Activated naive CD4-positive, alpha-beta T cell treated with anti-CD3 and anti-CD28 coated beads, Interleukin-2, amount 50 U/mL, for 24 hours (primary cell): ENCODE results near the gene SH3D21.

Source experiments
- H3K27ac Mint-ChIP-seq: one replicate; pipeline ENCODE4 v1.8.0; 2021; ENCODE audit warnings: mild to moderate bottlenecking, mixed read lengths
- H3K27me3 Mint-ChIP-seq: one replicate; pipeline ENCODE4 v1.8.0; 2021; ENCODE audit warnings: mixed read lengths
- H3K36me3 Mint-ChIP-seq: one replicate; pipeline ENCODE4 v1.8.0; 2021; ENCODE audit warnings: mixed read lengths
- H3K4me1 Mint-ChIP-seq: one replicate; pipeline ENCODE4 v1.8.0; 2021; ENCODE audit warnings: mixed read lengths
- H3K4me3 Mint-ChIP-seq: one replicate; pipeline ENCODE4 v1.8.0; 2021; ENCODE audit warnings: mild to moderate bottlenecking, mixed read lengths
- H3K9me3 Mint-ChIP-seq: one replicate; pipeline ENCODE4 v1.8.0; 2021; ENCODE audit warnings: mixed read lengths

Gene SH3D21

GRCh38 chr1:36306210-36306901, at the start of gene SH3D21:
TSS of gene SH3D21 (plus strand) at chr1:36306368. CDS start at chr1:36306421, 53 bp downstream.
- Mint-ChIP-seq H3K4me3 (peak within 1 kb of the TSS; percentile 92), H3K27ac (peak within 1 kb of the TSS; percentile 99), H3K4me1 (peaks cover 49% of the 10 kb centered on the region), H3K27me3 (no peaks in the 10 kb centered on the region), H3K9me3 (no peaks in the 10 kb centered on the region), H3K36me3 (peaks cover 7% of the 10 kb centered on the region)

- Mint-ChIP-seq H3K36me3 (peaks cover 9% of the 10 kb centered on the region), H3K27ac (peak overlapping the region; percentile 84), H3K4me3 (no peak overlapping the region), H3K27me3 (no peaks in the 10 kb centered on the region), H3K9me3 (no peaks in the 10 kb centered on the region), H3K4me1 (peaks cover 44% of the 10 kb centered on the region)
These were observed 49.4 kb upstream of the SH3D21 start for GRCh38 chr1:36256558-36257374.

GRCh38 chr1:36257375-36257767, 48.8 kb upstream of the SH3D21 start:
- H3K9me3 Mint-ChIP-seq = no peaks in the 10 kb centered on the region
- peaks cover 44% of the 10 kb centered on the region for H3K4me1 Mint-ChIP-seq
- H3K27me3 Mint-ChIP-seq = no peaks in the 10 kb centered on the region
- peaks cover 9% of the 10 kb centered on the region for H3K36me3 Mint-ChIP-seq
- peak overlapping the region; percentile 84 for H3K27ac Mint-ChIP-seq
- no peak overlapping the region for H3K4me3 Mint-ChIP-seq

- Mint-ChIP-seq H3K4me1 (peaks cover 44% of the 10 kb centered on the region), H3K27ac (no peak overlapping the region)
These were observed 47.2 kb upstream of the SH3D21 start for GRCh38 chr1:36258960-36259344.

GRCh38 chr1:36268981-36269380, 37.2 kb upstream of the SH3D21 start:
- H3K9me3 Mint-ChIP-seq = no peaks in the 10 kb centered on the region
- H3K27ac Mint-ChIP-seq = no peak overlapping the region
- no peaks in the 10 kb centered on the region for H3K27me3 Mint-ChIP-seq
- peaks cover 3% of the 10 kb centered on the region for H3K36me3 Mint-ChIP-seq
- H3K4me3 Mint-ChIP-seq = no peak overlapping the region
- peaks cover 27% of the 10 kb centered on the region for H3K4me1 Mint-ChIP-seq

More at GRCh38 chr1:36258960-36259344, 47.2 kb upstream of the SH3D21 start:
- no peak overlapping the region for H3K4me3 Mint-ChIP-seq
- H3K36me3 Mint-ChIP-seq = peaks cover 11% of the 10 kb centered on the region
- no peaks in the 10 kb centered on the region for H3K27me3 Mint-ChIP-seq
- H3K9me3 Mint-ChIP-seq = no peaks in the 10 kb centered on the region

GRCh38 chr1:36269408-36269838, 36.7 kb upstream of the SH3D21 start:
- no peaks in the 10 kb centered on the region for H3K27me3 Mint-ChIP-seq
- peak overlapping the region; percentile 70 for H3K27ac Mint-ChIP-seq
- H3K4me1 Mint-ChIP-seq = peaks cover 22% of the 10 kb centered on the region
- H3K9me3 Mint-ChIP-seq = no peaks in the 10 kb centered on the region
- peaks cover 3% of the 10 kb centered on the region for H3K36me3 Mint-ChIP-seq
- no peak overlapping the region for H3K4me3 Mint-ChIP-seq

GRCh38 chr1:36273024-36273423, 33.1 kb upstream of the SH3D21 start:
- Mint-ChIP-seq H3K27me3 (no peaks in the 10 kb centered on the region), H3K27ac (peak overlapping the region; percentile 46), H3K36me3 (peaks cover 3% of the 10 kb centered on the region), H3K9me3 (no peaks in the 10 kb centered on the region), H3K4me3 (no peak overlapping the region), H3K4me1 (peaks cover 16% of the 10 kb centered on the region)

GRCh38 chr1:36274201-36274600, 32.0 kb upstream of the SH3D21 start:
- H3K4me1 Mint-ChIP-seq = peaks cover 20% of the 10 kb centered on the region
- H3K4me3 Mint-ChIP-seq = no peak overlapping the region
- H3K9me3 Mint-ChIP-seq = no peaks in the 10 kb centered on the region
- H3K27ac Mint-ChIP-seq = no peak overlapping the region
- H3K27me3 Mint-ChIP-seq = no peaks in the 10 kb centered on the region
- peaks cover 3% of the 10 kb centered on the region for H3K36me3 Mint-ChIP-seq

- Mint-ChIP-seq H3K4me1 (peaks cover 38% of the 10 kb centered on the region), H3K27me3 (no peaks in the 10 kb centered on the region), H3K27ac (no peak overlapping the region), H3K9me3 (no peaks in the 10 kb centered on the region), H3K4me3 (no peak overlapping the region), H3K36me3 (no peaks in the 10 kb centered on the region)
These were observed 29.5 kb upstream of the SH3D21 start for GRCh38 chr1:36276688-36277087.

- H3K36me3 Mint-ChIP-seq = peaks cover 5% of the 10 kb centered on the region
- no peak overlapping the region for H3K4me3 Mint-ChIP-seq
- peak overlapping the region; percentile 56 for H3K27ac Mint-ChIP-seq
- H3K9me3 Mint-ChIP-seq = no peaks in the 10 kb centered on the region
- peaks cover 39% of the 10 kb centered on the region for H3K4me1 Mint-ChIP-seq
- H3K27me3 Mint-ChIP-seq = no peaks in the 10 kb centered on the region
These were observed 26.9 kb upstream of the SH3D21 start for GRCh38 chr1:36279110-36279788.

GRCh38 chr1:36279789-36280296, 26.3 kb upstream of the SH3D21 start:
- Mint-ChIP-seq H3K27me3 (no peaks in the 10 kb centered on the region), H3K36me3 (peaks cover 5% of the 10 kb centered on the region), H3K4me1 (peaks cover 44% of the 10 kb centered on the region), H3K4me3 (no peak overlapping the region), H3K27ac (peak overlapping the region; percentile 93), H3K9me3 (no peaks in the 10 kb centered on the region)

- peaks cover 14% of the 10 kb centered on the region for H3K36me3 Mint-ChIP-seq
- H3K27ac Mint-ChIP-seq = peak overlapping the region; percentile 74
- H3K4me1 Mint-ChIP-seq = peaks cover 66% of the 10 kb centered on the region
- H3K9me3 Mint-ChIP-seq = no peaks in the 10 kb centered on the region
- H3K27me3 Mint-ChIP-seq = no peaks in the 10 kb centered on the region
- H3K4me3 Mint-ChIP-seq = no peak overlapping the region
These were observed 22.1 kb upstream of the SH3D21 start for GRCh38 chr1:36284061-36284460.

- H3K27me3 Mint-ChIP-seq = no peaks in the 10 kb centered on the region
- H3K4me3 Mint-ChIP-seq = no peak overlapping the region
- no peaks in the 10 kb centered on the region for H3K9me3 Mint-ChIP-seq
- peaks cover 14% of the 10 kb centered on the region for H3K36me3 Mint-ChIP-seq
- peak overlapping the region; percentile 74 for H3K27ac Mint-ChIP-seq
- peaks cover 64% of the 10 kb centered on the region for H3K4me1 Mint-ChIP-seq
These were observed 21.7 kb upstream of the SH3D21 start for GRCh38 chr1:36284517-36284916.

- Mint-ChIP-seq H3K27ac (peak overlapping the region; percentile 86), H3K9me3 (no peaks in the 10 kb centered on the region), H3K36me3 (peaks cover 14% of the 10 kb centered on the region), H3K4me3 (no peak overlapping the region), H3K27me3 (no peaks in the 10 kb centered on the region), H3K4me1 (peaks cover 54% of the 10 kb centered on the region)
These were observed 20.6 kb upstream of the SH3D21 start for GRCh38 chr1:36285443-36286101.

GRCh38 chr1:36286802-36287201, 19.4 kb upstream of the SH3D21 start:
- H3K36me3 Mint-ChIP-seq = peaks cover 17% of the 10 kb centered on the region
- H3K4me1 Mint-ChIP-seq = peaks cover 45% of the 10 kb centered on the region
- peak overlapping the region; percentile 86 for H3K27ac Mint-ChIP-seq
- H3K9me3 Mint-ChIP-seq = no peaks in the 10 kb centered on the region
- no peak overlapping the region for H3K4me3 Mint-ChIP-seq
- no peaks in the 10 kb centered on the region for H3K27me3 Mint-ChIP-seq
